ENCODE data around the gene STK25. TPM values are rescaled to one million over a fixed set of nuclear protein-coding genes. Genes with fewer than 3 reads are reported as not detected.

STK25 gene
- polyA plus RNA-seq, 1 donor (not counting 4 experiments of a cell fraction or from before 2014, with no cell fraction given) = 242 TPM

GRCh38 chr2:241463276-241464135 lies 44.9 kb downstream of the STK25 start:
- H4K20me1 ChIP-seq (ENCODE audit: control insufficient read depth, extremely low read depth, insufficient read depth, low read length) = no peaks in the 10 kb centered on the region
- no peaks in the 10 kb centered on the region for H3K27me3 ChIP-seq (ENCODE audit: control insufficient read depth, extremely low read depth, insufficient read depth, low read length)
- H3K9ac ChIP-seq (ENCODE audit: control insufficient read depth, extremely low read depth, insufficient read depth, low read length) = no peak overlapping the region
- no peaks in the 10 kb centered on the region for H3K36me3 ChIP-seq (ENCODE audit: control insufficient read depth in 2 of 2, extremely low read depth in 1 of 2, insufficient read depth in 2 of 2, low read length in 2 of 2)
- no peak for TF ChIP-seq CTCF (optimal IDR thresholded peaks at IDR 0.05 in 1 of 3, IDR thresholded peaks at IDR 0.05 in 1 of 3, conservative IDR thresholded peaks at IDR 0.05 in 1 of 3; ENCODE audit: extremely low read depth in 1 of 3, insufficient read depth in 2 of 3, low read length in 3 of 3)
- DNase-seq (ENCODE audit: low read depth, low spot score) = no peak
- dilution Hi-C loops (cut with MboI; ENCODE audit: extremely low pct_ligation_motif_present, low sequenced_read_pairs) = no loop called here
- H3K9me1 ChIP-seq (ENCODE audit: control insufficient read depth, extremely low read depth, insufficient read depth, low read length) = no peaks in the 10 kb centered on the region
- no peak for FAIRE-seq
- no peaks in the 10 kb centered on the region for H3K9me3 ChIP-seq (ENCODE audit: control insufficient read depth, low read depth, low read length)
- no peak overlapping the region for H3K4me2 ChIP-seq (ENCODE audit: control insufficient read depth, extremely low read depth, insufficient read depth, low read depth, low read length)
- H3K79me2 ChIP-seq (ENCODE audit: control insufficient read depth, insufficient read depth, low read length) = no peaks in the 10 kb centered on the region
- no peak overlapping the region for H3K4me3 ChIP-seq (ENCODE audit: control insufficient read depth in 2 of 3, extremely low read depth in 1 of 3, insufficient read depth in 2 of 3, low read depth in 1 of 3, low read length in 3 of 3)
- H3K27ac ChIP-seq (ENCODE audit: control insufficient read depth, insufficient read depth, low read length) = no peak overlapping the region
- no peaks in the 10 kb centered on the region for H3K4me1 ChIP-seq (ENCODE audit: control insufficient read depth, extremely low read depth, insufficient read depth, low read length)
- no peak overlapping the region for H2AFZ ChIP-seq (ENCODE audit: control insufficient read depth, low read length)

- no peaks in the 10 kb centered on the region for H4K20me1 ChIP-seq (ENCODE audit: control insufficient read depth, extremely low read depth, insufficient read depth, low read length)
- TF ChIP-seq CTCF (optimal IDR thresholded peaks at IDR 0.05 in 1 of 3, IDR thresholded peaks at IDR 0.05 in 1 of 3, conservative IDR thresholded peaks at IDR 0.05 in 1 of 3; ENCODE audit: extremely low read depth in 1 of 3, insufficient read depth in 2 of 3, low read length in 3 of 3) (no peak), EZH2 (IDR thresholded peaks at IDR 0.05; ENCODE audit: low read length) (no peak)
- dilution Hi-C loops (cut with MboI; ENCODE audit: extremely low pct_ligation_motif_present, low sequenced_read_pairs) = no loop called here
- DNase-seq (ENCODE audit: low read depth, low spot score) (no peak), FAIRE-seq (no peak)
- H3K27me3 ChIP-seq (ENCODE audit: control insufficient read depth, extremely low read depth, insufficient read depth, low read length) = no peaks in the 10 kb centered on the region
- no peak overlapping the region for H2AFZ ChIP-seq (ENCODE audit: control insufficient read depth, low read length)
- H3K27ac ChIP-seq (ENCODE audit: control insufficient read depth, insufficient read depth, low read length) = no peak overlapping the region
- H3K9me3 ChIP-seq (ENCODE audit: control insufficient read depth, low read depth, low read length) = no peaks in the 10 kb centered on the region
- no peaks in the 10 kb centered on the region for H3K36me3 ChIP-seq (ENCODE audit: control insufficient read depth in 2 of 2, extremely low read depth in 1 of 2, insufficient read depth in 2 of 2, low read length in 2 of 2)
- H3K9ac ChIP-seq (ENCODE audit: control insufficient read depth, extremely low read depth, insufficient read depth, low read length) = no peak overlapping the region
- no peaks in the 10 kb centered on the region for H3K9me1 ChIP-seq (ENCODE audit: control insufficient read depth, extremely low read depth, insufficient read depth, low read length)
- no peaks in the 10 kb centered on the region for H3K4me1 ChIP-seq (ENCODE audit: control insufficient read depth, extremely low read depth, insufficient read depth, low read length)
- H3K4me3 ChIP-seq (ENCODE audit: control insufficient read depth in 2 of 3, extremely low read depth in 1 of 3, insufficient read depth in 2 of 3, low read depth in 1 of 3, low read length in 3 of 3) = no peak overlapping the region
- H3K4me2 ChIP-seq (ENCODE audit: control insufficient read depth, extremely low read depth, insufficient read depth, low read depth, low read length) = no peak overlapping the region
- no peaks in the 10 kb centered on the region for H3K79me2 ChIP-seq (ENCODE audit: control insufficient read depth, insufficient read depth, low read length)
These were observed 46.4 kb downstream of the STK25 start for GRCh38 chr2:241461693-241462677.

Measured in keratinocyte (primary cell).